Hepatocyte (in vitro differentiated cells): ENCODE measurements around the gene PRR35. TPM values are rescaled to one million over a fixed set of nuclear protein-coding genes. Genes with fewer than 3 reads are reported as not detected.

Experiments used
- DNase-seq: peaks from one replicate; pipeline ENCODE4 v3.0.0-alpha.2; 2016; ENCODE audit warnings: low spot score
- H2AFZ ChIP-seq: fragments of 200-600 bp; sonication (generic); 2 replicates; pipeline ENCODE4 v1.6.0; 2016; ENCODE audit warnings: antibody characterized with exemption, mild to moderate bottlenecking
- H3K27ac ChIP-seq: fragments of 200-600 bp; sonication (generic); 2 replicates; pipeline ENCODE4 v1.5.1; 2016; ENCODE audit warnings: mild to moderate bottlenecking
- H3K27me3 ChIP-seq: fragments of 200-600 bp; sonication (generic); 2 replicates; pipeline ENCODE4 v1.6.1; 2016
- H3K36me3 ChIP-seq: fragments of 200-600 bp; sonication (generic); replicated peaks from 2 replicates; pipeline ENCODE4 v1.5.1; 2016; ENCODE audit warnings: low read depth; ENCODE audit not compliant: insufficient read depth
- H3K4me1 ChIP-seq: fragments of 200-600 bp; sonication (generic); 2 replicates; pipeline ENCODE4 v1.5.1; 2016; ENCODE audit warnings: mild to moderate bottlenecking, moderate library complexity; ENCODE audit not compliant: insufficient read depth
- H3K4me2 ChIP-seq: fragments of 200-600 bp; sonication (generic); 2 replicates; pipeline ENCODE4 v1.6.0; 2016
- H3K4me3 ChIP-seq: fragments of 200-600 bp; sonication (generic); 2 replicates; pipeline ENCODE4 v1.5.1; 2016; ENCODE audit warnings: mild to moderate bottlenecking
- H3K79me2 ChIP-seq: fragments of 200-600 bp; sonication (generic); 2 replicates; pipeline ENCODE4 v1.6.0; 2017; ENCODE audit warnings: mild to moderate bottlenecking
- H3K9me2 ChIP-seq: fragments of 200-600 bp; sonication (generic); replicated peaks from 2 replicates; pipeline ENCODE4 v1.6.0; 2017; ENCODE audit warnings: mild to moderate bottlenecking; ENCODE audit not compliant: insufficient read depth
- H3K9me3 ChIP-seq: fragments of 200-600 bp; sonication (generic); 2 replicates; pipeline ENCODE4 v1.5.1; 2016; ENCODE audit warnings: low read depth, mild to moderate bottlenecking
- H4K20me1 ChIP-seq: fragments of 200-600 bp; sonication (generic); 2 replicates; pipeline ENCODE4 v1.6.0; 2016; ENCODE audit warnings: mild to moderate bottlenecking; ENCODE audit not compliant: insufficient read depth, poor library complexity, severe bottlenecking
- EZH2 ChIP-seq: fragments of 200-600 bp; sonication (generic); IDR thresholded peaks from 2 replicates; pipeline ENCODE4 v1.6.1; 2016; ENCODE audit warnings: antibody characterized with exemption, mild to moderate bottlenecking, borderline replicate concordance
- EZH2phosphoT487 ChIP-seq: fragments of 200-600 bp; sonication (generic); IDR thresholded peaks from one replicate; pipeline ENCODE4 v1.6.1; 2018; ENCODE audit warnings: antibody characterized with exemption, mild to moderate bottlenecking, low read depth, moderate library complexity; ENCODE audit not compliant: unreplicated experiment, severe bottlenecking
- WGBS: methylation state at CpG from one replicate; pipeline ENCODE4 v1.1.6; 2016; ENCODE audit warnings: low lambda C conversion rate; ENCODE audit errors: missing lambda C conversion rate; 5-methylcytosine and 5-hydroxymethylcytosine counted together
- polyA plus RNA-seq: library from polyadenylated mRNA; unstranded; fragments of >200 nt; fragmentation: Nextera tagmentation; extraction: Ambion mirVana; gene quantifications from 2 replicates; pipeline ENCODE4 v1.2.1, GENCODE V29; 2016
- total RNA-seq: library from RNA; depleted of rRNA; stranded (reverse); fragments of >200 nt; gene quantifications from 2 replicates; pipeline ENCODE4 v1.2.3, GENCODE V29; 2014
- TF ChIP-seq, protein P1 (sequence below): fragments of 200-600 bp; sonication (generic); IDR thresholded peaks from 2 replicates; pipeline ENCODE4 v1.5.1; 2016; ENCODE audit warnings: antibody characterized with exemption, mild to moderate bottlenecking; ENCODE audit not compliant: poor library complexity

Gene PRR35
- total and polyA plus RNA-seq, 2 experiments from 2014 or later: not detected

DNA sequence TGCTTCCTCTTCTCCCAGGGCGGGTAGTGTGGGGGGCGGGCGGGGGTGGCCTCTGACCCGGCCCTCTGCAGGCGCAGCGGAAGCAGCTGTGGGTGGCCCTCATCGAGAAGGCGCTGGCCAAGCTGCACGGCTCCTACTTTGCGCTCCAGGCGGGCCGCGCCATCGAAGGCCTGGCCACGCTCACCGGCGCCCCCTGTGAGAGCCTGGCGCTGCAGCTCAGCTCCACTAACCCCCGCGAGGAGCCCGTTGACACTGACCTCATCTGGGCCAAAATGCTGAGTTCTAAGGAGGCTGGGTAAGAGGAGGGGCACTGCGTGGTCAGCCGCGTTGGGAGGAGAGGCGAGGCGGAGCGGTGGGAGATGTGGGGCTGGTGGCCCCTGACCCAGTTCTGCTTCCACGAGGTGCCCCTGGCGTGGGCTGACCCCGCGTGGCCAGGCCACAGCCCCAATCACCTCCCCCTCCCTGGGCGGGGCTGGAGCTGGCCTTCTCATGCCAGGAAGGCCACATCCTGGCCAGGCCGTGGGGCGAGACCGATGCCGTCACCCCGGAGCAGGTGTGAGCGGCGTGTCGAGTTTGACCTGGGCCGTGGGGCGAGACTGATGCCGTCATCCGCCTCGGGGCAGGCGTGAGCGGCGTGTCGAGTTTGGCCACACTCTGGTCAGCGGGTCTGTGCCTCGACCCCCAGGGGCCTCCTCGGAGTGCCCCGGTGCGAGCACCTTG, 10.5 kb upstream of the PRR35 start:
- Histone ChIP-seq H3K36me3 (no peaks in the 10 kb centered on the region), H3K4me3 (no peak overlapping the region), H3K4me1 (no peaks in the 10 kb centered on the region), H3K9me3 (no peaks in the 10 kb centered on the region), H3K27ac (no peak overlapping the region), H3K79me2 (peaks cover 9% of the 10 kb centered on the region), H2AFZ (no peak overlapping the region), H3K27me3 (no peaks in the 10 kb centered on the region), H3K4me2 (no peak overlapping the region), H3K9me2 (no peaks in the 10 kb centered on the region), H4K20me1 (peaks cover 5% of the 10 kb centered on the region)
- DNase-seq: no peak
- 97% methylated on average over 36 of the region's 54 CpGs for WGBS
- TF ChIP-seq EZH2phosphoT487: no peak
- TF ChIP-seq, protein P1, sequence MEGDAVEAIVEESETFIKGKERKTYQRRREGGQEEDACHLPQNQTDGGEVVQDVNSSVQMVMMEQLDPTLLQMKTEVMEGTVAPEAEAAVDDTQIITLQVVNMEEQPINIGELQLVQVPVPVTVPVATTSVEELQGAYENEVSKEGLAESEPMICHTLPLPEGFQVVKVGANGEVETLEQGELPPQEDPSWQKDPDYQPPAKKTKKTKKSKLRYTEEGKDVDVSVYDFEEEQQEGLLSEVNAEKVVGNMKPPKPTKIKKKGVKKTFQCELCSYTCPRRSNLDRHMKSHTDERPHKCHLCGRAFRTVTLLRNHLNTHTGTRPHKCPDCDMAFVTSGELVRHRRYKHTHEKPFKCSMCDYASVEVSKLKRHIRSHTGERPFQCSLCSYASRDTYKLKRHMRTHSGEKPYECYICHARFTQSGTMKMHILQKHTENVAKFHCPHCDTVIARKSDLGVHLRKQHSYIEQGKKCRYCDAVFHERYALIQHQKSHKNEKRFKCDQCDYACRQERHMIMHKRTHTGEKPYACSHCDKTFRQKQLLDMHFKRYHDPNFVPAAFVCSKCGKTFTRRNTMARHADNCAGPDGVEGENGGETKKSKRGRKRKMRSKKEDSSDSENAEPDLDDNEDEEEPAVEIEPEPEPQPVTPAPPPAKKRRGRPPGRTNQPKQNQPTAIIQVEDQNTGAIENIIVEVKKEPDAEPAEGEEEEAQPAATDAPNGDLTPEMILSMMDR: no peak
- TF ChIP-seq EZH2: no peak

DNA sequence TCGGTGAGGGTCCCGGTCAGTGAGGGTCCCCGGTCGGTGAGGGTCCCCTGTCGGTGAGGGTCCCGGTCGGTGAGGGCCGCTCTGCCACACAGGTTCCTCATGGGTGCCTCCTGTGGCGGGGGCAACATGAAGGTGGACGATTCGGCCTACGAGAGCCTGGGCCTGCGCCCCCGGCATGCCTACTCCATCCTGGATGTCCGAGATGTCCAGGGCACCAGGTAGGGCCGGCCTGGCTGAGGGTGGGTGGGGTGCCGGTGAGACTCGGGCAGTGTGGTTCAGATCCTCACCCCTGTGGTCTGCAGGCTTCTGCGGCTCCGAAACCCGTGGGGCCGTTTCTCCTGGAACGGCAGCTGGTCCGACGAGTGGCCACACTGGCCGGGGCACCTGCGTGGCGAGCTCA, 9.0 kb upstream of the PRR35 start:
- H4K20me1 ChIP-seq: no peaks in the 10 kb centered on the region
- no peak for DNase-seq
- no peaks in the 10 kb centered on the region for H3K4me1 ChIP-seq
- H2AFZ ChIP-seq: no peak overlapping the region
- H3K27ac ChIP-seq: no peak overlapping the region
- 100% methylated on average over 10 of the region's 28 CpGs for WGBS
- no peaks in the 10 kb centered on the region for H3K27me3 ChIP-seq
- no peak overlapping the region for H3K4me2 ChIP-seq
- H3K79me2 ChIP-seq: no peaks in the 10 kb centered on the region
- no peaks in the 10 kb centered on the region for H3K36me3 ChIP-seq
- no peak overlapping the region for H3K4me3 ChIP-seq
- no peaks in the 10 kb centered on the region for H3K9me2 ChIP-seq
- no peaks in the 10 kb centered on the region for H3K9me3 ChIP-seq
- TF ChIP-seq EZH2 (no peak), EZH2phosphoT487 (no peak)
- TF ChIP-seq, protein P1: no peak

DNA sequence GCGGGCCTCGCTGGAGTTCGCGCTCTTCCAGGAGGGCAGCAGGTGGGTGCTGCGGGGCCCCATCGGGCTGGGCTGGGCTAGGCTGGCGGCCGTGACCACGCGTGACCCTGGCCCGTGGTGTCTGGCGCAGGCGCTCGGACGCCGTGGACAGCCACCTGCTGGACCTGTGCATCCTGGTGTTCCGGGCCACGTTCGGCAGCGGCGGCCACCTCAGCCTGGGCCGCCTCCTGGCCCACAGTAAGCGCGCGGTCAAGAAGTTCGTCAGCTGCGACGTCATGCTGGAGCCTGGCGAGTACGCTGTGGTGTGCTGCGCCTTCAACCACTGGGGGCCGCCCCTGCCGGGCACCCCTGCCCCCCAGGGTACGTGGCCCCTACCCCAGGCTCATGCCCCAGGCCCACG, 8.0 kb upstream of the PRR35 start:
- Histone ChIP-seq H3K27me3 (no peaks in the 10 kb centered on the region), H3K9me3 (no peaks in the 10 kb centered on the region), H4K20me1 (no peaks in the 10 kb centered on the region), H2AFZ (no peak overlapping the region), H3K79me2 (no peaks in the 10 kb centered on the region), H3K4me3 (no peak overlapping the region), H3K4me2 (no peak overlapping the region), H3K27ac (no peak overlapping the region), H3K4me1 (no peaks in the 10 kb centered on the region), H3K36me3 (no peaks in the 10 kb centered on the region), H3K9me2 (no peaks in the 10 kb centered on the region)
- no peak for DNase-seq
- TF ChIP-seq EZH2: no peak
- TF ChIP-seq, protein P1: no peak
- no peak for TF ChIP-seq EZH2phosphoT487
- WGBS: 99% methylated on average over 27 of the region's 35 CpGs
